HG03064 (cell line): Measurements from ENCODE around the gene DENND5A.

Source experiments
- ATAC-seq: cut with Tn5 transposase; IDR thresholded peaks from one replicate; pipeline ENCODE4 v1.9.1; 2021; ENCODE audit warnings: low read depth; ENCODE audit not compliant: unreplicated experiment

DENND5A gene

GRCh38 chr11:9265211-9266131, at the start of gene DENND5A:
Gene DENND5A, minus strand, starts transcription at chr11:9265350. Its CDS starts 281 bp downstream, at chr11:9265069.
- no peak for ATAC-seq

GRCh38 chr11:9314291-9315077, 49.3 kb upstream of the DENND5A start, which contains the start of gene TMEM41B:
Gene TMEM41B, minus strand, starts transcription at chr11:9314593. Its CDS starts 152 bp downstream, at chr11:9314441.
- peak; percentile 97 for ATAC-seq

- peak; percentile 6 for ATAC-seq
Observed at GRCh38 chr11:9313648-9314290, 48.6 kb upstream of the DENND5A start.

- no peak for ATAC-seq
Observed at GRCh38 chr11:9310485-9311090, 45.4 kb upstream of the DENND5A start.

GRCh38 chr11:9304178-9304577, 39.0 kb upstream of the DENND5A start:
- no peak for ATAC-seq

- ATAC-seq = no peak
Observed at GRCh38 chr11:9302448-9302847, 37.3 kb upstream of the DENND5A start.

GRCh38 chr11:9301720-9302119, 36.6 kb upstream of the DENND5A start:
- ATAC-seq = no peak

GRCh38 chr11:9293646-9294045, 28.5 kb upstream of the DENND5A start:
- ATAC-seq = no peak

GRCh38 chr11:9285850-9286587, 20.9 kb upstream of the DENND5A start:
- no peak for ATAC-seq

GRCh38 chr11:9280655-9281301, 15.6 kb upstream of the DENND5A start:
- peak; percentile 91 for ATAC-seq

GRCh38 chr11:9277176-9277575, 12.0 kb upstream of the DENND5A start:
- no peak for ATAC-seq

GRCh38 chr11:9276571-9276970, 11.4 kb upstream of the DENND5A start:
- no peak for ATAC-seq

- ATAC-seq = no peak
Observed at GRCh38 chr11:9274499-9275258, 9.5 kb upstream of the DENND5A start.

- no peak for ATAC-seq
Observed at GRCh38 chr11:9273376-9274336, 8.5 kb upstream of the DENND5A start.

GRCh38 chr11:9269492-9270013, 4.4 kb upstream of the DENND5A start:
- ATAC-seq = no peak

- ATAC-seq = no peak
Observed at GRCh38 chr11:9267680-9268079, 2.5 kb upstream of the DENND5A start.

- no peak for ATAC-seq
Observed at GRCh38 chr11:9266926-9267325, 1.8 kb upstream of the DENND5A start.
